B cell (primary cell): ENCODE data around the gene FFAR2. TPM values are rescaled to one million over a fixed set of nuclear protein-coding genes. Genes with fewer than 3 reads are reported as not detected.

Source experiments
- ATAC-seq: fragments of 200-7000 bp; cut with Tn5 transposase; one replicate; pipeline ENCODE4 v1.10.0; 2021; ENCODE audit warnings: low read depth, mild to moderate bottlenecking, moderate number of reproducible peaks, moderate library complexity
- CTCF ChIA-PET: fragments of 350-600 bp; sonication (Branson Sonifier 250); formaldehyde crosslinking; loops from one replicate; lab custom pipeline; 2021; ENCODE audit warnings: antibody characterized with exemption, inconsistent platforms; lab: Charles Lee
- POLR2A ChIA-PET: fragments of 350-600 bp; sonication (Branson Sonifier 250); formaldehyde crosslinking; loops from one replicate; lab custom pipeline; 2021; ENCODE audit warnings: antibody characterized with exemption; lab: Charles Lee
- DNase-seq: peaks from one replicate; pipeline ENCODE4 v3.0.0; 2013
- H2AFZ ChIP-seq: 2 replicates; pipeline ENCODE4 v1.6.1; 2012; ENCODE audit warnings: mild to moderate bottlenecking, low read depth, low read length; ENCODE audit not compliant: insufficient read depth, poor library complexity, severe bottlenecking
- H3K27ac ChIP-seq, 2 donors: 1 replicate in 1 of 2; 2 replicates in 1 of 2; pipeline ENCODE4 v1.5.1; 2012 to 2013; ENCODE audit warnings: low read length in 2 of 2, mild to moderate bottlenecking in 2 of 2, moderate library complexity in 1 of 2
- H3K27me3 ChIP-seq, 4 experiments: fragments of 200-600 bp in 1 of 4; sonication (generic) in 1 of 4; replicated peaks in 1 of 4; 1 replicate in 2 of 4; 2 replicates in 2 of 4; pipeline versions ENCODE4 v1.6.1 to v1.7.0; 2013 to 2016; ENCODE audit warnings: low read length in 3 of 4, mild to moderate bottlenecking in 2 of 4, mixed read lengths in 1 of 4, moderate library complexity in 1 of 4; ENCODE audit not compliant: insufficient read depth in 4 of 4, control insufficient read depth in 3 of 4; ENCODE audit errors: control extremely low read depth in 1 of 4
- H3K36me3 ChIP-seq, 2 experiments: replicated peaks in 1 of 2; 1 replicate in 1 of 2; 2 replicates in 1 of 2; pipeline versions ENCODE4 v1.6.1 to v1.7.1; 2013; ENCODE audit warnings: low read length in 1 of 2; ENCODE audit not compliant: insufficient read depth in 2 of 2, control insufficient read depth in 1 of 2; ENCODE audit errors: control extremely low read depth in 1 of 2, extremely low read depth in 1 of 2
- H3K4me1 ChIP-seq, 2 donors: fragments of 200-600 bp in 1 of 2; sonication (generic) in 1 of 2; 1 replicate in 1 of 2; 2 replicates in 1 of 2; pipeline versions ENCODE4 v1.5.1 to v1.6.1; 2013 to 2017; ENCODE audit warnings: low read length in 2 of 2; ENCODE audit not compliant: control insufficient read depth in 2 of 2, insufficient read depth in 2 of 2
- H3K4me2 ChIP-seq: replicated peaks from 2 replicates; pipeline ENCODE3; 2012; ENCODE audit warnings: mild to moderate bottlenecking, low read depth, low read length; ENCODE audit not compliant: poor library complexity, severe bottlenecking
- H3K4me3 ChIP-seq, 5 experiments: fragments of 200-600 bp in 1 of 5; sonication (generic) in 1 of 5; 1 replicate in 3 of 5; 2 replicates in 2 of 5; pipeline versions ENCODE4 v1.5.1 to v1.7.0; 2011 to 2016; ENCODE audit warnings: low read length in 4 of 5, mild to moderate bottlenecking in 4 of 5, low read depth in 2 of 5, control low read depth in 1 of 5, moderate library complexity in 1 of 5; ENCODE audit not compliant: insufficient read depth in 1 of 5; ENCODE audit errors: control extremely low read depth in 1 of 5, extremely low read depth in 1 of 5
- H3K79me2 ChIP-seq: fragments of 200-600 bp; sonication (generic); one replicate; pipeline ENCODE4 v1.6.0; 2016; ENCODE audit warnings: low read length; ENCODE audit not compliant: control insufficient read depth, insufficient read depth
- H3K9ac ChIP-seq: fragments of 200-600 bp; sonication (generic); 2 replicates; pipeline ENCODE4 v1.6.1; 2017; ENCODE audit warnings: mild to moderate bottlenecking, low read length, moderate library complexity
- H3K9me3 ChIP-seq, 3 donors: one replicate each; pipeline versions ENCODE4 v1.6.1 to v1.7.1; 2013; ENCODE audit warnings: low read length in 2 of 3; ENCODE audit not compliant: control insufficient read depth in 2 of 3, insufficient read depth in 1 of 3; ENCODE audit errors: control extremely low read depth in 1 of 3
- H4K20me1 ChIP-seq: 2 replicates; pipeline ENCODE4 v1.6.0; 2012; ENCODE audit warnings: mild to moderate bottlenecking, low read length; ENCODE audit not compliant: insufficient read depth, control insufficient read depth, poor library complexity, severe bottlenecking
- H3K27ac Mint-ChIP-seq: one replicate; pipeline ENCODE4 v1.8.0; 2021; ENCODE audit warnings: mixed read lengths
- H3K27me3 Mint-ChIP-seq: one replicate; pipeline ENCODE4 v1.8.0; 2021; ENCODE audit warnings: mixed read lengths
- H3K4me1 Mint-ChIP-seq: one replicate; pipeline ENCODE4 v1.8.0; 2021; ENCODE audit warnings: mixed read lengths
- H3K4me3 Mint-ChIP-seq: one replicate; pipeline ENCODE4 v1.8.0; 2021; ENCODE audit warnings: mixed read lengths
- H3K9me3 Mint-ChIP-seq: one replicate; pipeline ENCODE4 v1.8.0; 2022; ENCODE audit warnings: mixed read lengths; ENCODE audit not compliant: insufficient read depth
- CTCF ChIP-seq: fragments of 200-600 bp; IDR thresholded peaks from one replicate; pipeline ENCODE4 v1.8.0; 2022; ENCODE audit warnings: antibody characterized with exemption, mild to moderate bottlenecking
- EZH2 ChIP-seq: IDR thresholded peaks from 2 replicates; pipeline ENCODE4 v1.6.1; 2012; ENCODE audit warnings: borderline replicate concordance, low read depth, mild to moderate bottlenecking, moderate library complexity, low read length; ENCODE audit not compliant: insufficient read depth, poor library complexity, severe bottlenecking
- WGBS: methylation state at CpG from one replicate; pipeline ENCODE4 v1.1.5; 2013; ENCODE audit warnings: missing lambda C conversion rate; ENCODE audit not compliant: insufficient coverage; 5-methylcytosine and 5-hydroxymethylcytosine counted together
- intact Hi-C: fragments of 100-400 bp; cut with micrococcal nuclease; formaldehyde crosslinking; loops from one replicate; pipeline ENCODE4 v1.10.0; 2022
- polyA plus RNA-seq: library from polyadenylated mRNA; depleted of rRNA; stranded (reverse); fragments of >200 nt; gene quantifications from 2 replicates; pipeline ENCODE4 v1.2.3, GENCODE V29; 2012
- total RNA-seq, 2 donors: library from RNA; stranded (reverse); fragments of 120-200 nt in 1 of 2; gene quantifications; 1 replicate in 1 of 2; 2 replicates in 1 of 2; pipeline versions ENCODE4 v1.2.3 to v1.2.4, GENCODE V29; 2013 to 2022

Gene FFAR2
- total and polyA plus RNA-seq, 2 donors (not counting 1 experiment from before 2014, with no cell fraction given) = 0.31 TPM; not detected in 1

GRCh38 chr19:35417278-35417677, 30.8 kb upstream of the FFAR2 start:
- DNase-seq (no peak), ATAC-seq (no peak)
- no peaks in the 10 kb centered on the region for H3K79me2 ChIP-seq
- no peak overlapping the region for H3K27ac ChIP-seq
- no peaks in the 10 kb centered on the region for H4K20me1 ChIP-seq
- no peak overlapping the region for H3K4me3 Mint-ChIP-seq
- ChIA-PET CTCF (interaction anchor here (1.0 to 1.3 kb wide), 2 partner anchors 64 to 67 kb away, joined by 3 to 4 read pairs; no protein-coding TSS in a partner anchor), POLR2A (no interaction called here)
- H2AFZ ChIP-seq = no peak overlapping the region
- peaks cover 10% of the 10 kb centered on the region for H3K4me1 Mint-ChIP-seq
- no peaks in the 10 kb centered on the region for H3K9me3 ChIP-seq
- no peak overlapping the region for H3K4me3 ChIP-seq
- H3K27me3 Mint-ChIP-seq = peaks cover 45% of the 10 kb centered on the region
- no peak overlapping the region for H3K27ac Mint-ChIP-seq
- no peak overlapping the region for H3K4me2 ChIP-seq
- no peak for TF ChIP-seq EZH2
- no peak for TF ChIP-seq CTCF
- intact Hi-C loops = no loop called here
- peaks cover 0 to 6% (median 0%) of the 10 kb centered on the region in 4 experiments for H3K27me3 ChIP-seq
- whole genome bisulfite sequencing = 87% methylated on average over 2 of the region's 2 CpGs
- H3K9ac ChIP-seq = no peak overlapping the region
- H3K36me3 ChIP-seq = no peaks in the 10 kb centered on the region
- H3K9me3 Mint-ChIP-seq = no peaks in the 10 kb centered on the region
- peaks cover 3 to 4% of the 10 kb centered on the region in 2 donors for H3K4me1 ChIP-seq

- Histone ChIP-seq H2AFZ (no peak overlapping the region), H3K9ac (no peak overlapping the region), H3K36me3 (no peaks in the 10 kb centered on the region), H3K4me1 (peaks cover 3 to 4% of the 10 kb centered on the region in 2 donors), H3K9me3 (no peaks in the 10 kb centered on the region), H3K4me3 (no peak overlapping the region), H3K79me2 (no peaks in the 10 kb centered on the region), H3K4me2 (no peak overlapping the region), H3K27me3 (peaks cover 0 to 6% (median 0%) of the 10 kb centered on the region in 4 experiments), H4K20me1 (no peaks in the 10 kb centered on the region), H3K27ac (no peak overlapping the region)
- ATAC-seq (no peak), DNase-seq (no peak)
- Mint-ChIP-seq H3K4me3 (no peak overlapping the region), H3K4me1 (peaks cover 10% of the 10 kb centered on the region), H3K9me3 (no peaks in the 10 kb centered on the region), H3K27ac (no peak overlapping the region), H3K27me3 (peaks cover 42% of the 10 kb centered on the region)
- TF ChIP-seq EZH2 = no peak
- no peak for TF ChIP-seq CTCF
- 56% methylated on average over 2 of the region's 7 CpGs for WGBS
- ChIA-PET CTCF (interaction anchor here (1.0 kb wide), 1 partner anchor 66 kb away, joined by 3 read pairs; no protein-coding TSS in a partner anchor), POLR2A (no interaction called here)
- intact Hi-C loops = no loop called here
Measured at GRCh38 chr19:35417713-35418534, 30.1 kb upstream of the FFAR2 start.
